Fibroblast of gingiva (primary cell): Measurements from ENCODE around the gene ZFAND3.
"Not testable (repeated sequence)": the region's sequence is repeated elsewhere in the genome, so short reads cannot be mapped to it uniquely, and the experiment has no call there.

ENCODE experiments used
- DNase-seq: peaks from one replicate; pipeline ENCODE4 v3.0.0-alpha.2; 2011; ENCODE audit warnings: low read depth

Gene ZFAND3

DNA sequence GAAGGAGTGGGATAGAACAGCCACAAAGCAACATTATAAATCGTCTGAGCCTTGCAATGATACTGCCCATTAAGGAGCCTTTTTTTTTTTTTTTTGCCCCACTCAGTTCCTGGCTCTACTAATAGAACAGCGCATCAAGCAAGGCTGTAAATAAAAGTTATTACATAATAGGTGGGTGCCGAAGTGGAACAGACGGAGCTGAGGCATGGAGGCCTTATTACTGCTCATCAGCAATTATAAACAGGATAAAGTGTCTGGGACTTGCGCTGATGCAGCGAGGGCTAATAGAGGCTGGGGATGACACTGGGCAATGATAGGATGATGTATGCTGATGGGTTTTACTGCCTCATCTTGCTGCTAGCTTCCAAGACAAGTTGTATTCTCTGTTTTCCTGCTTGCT is 272.1 kb downstream of the ZFAND3 start:
- no peak for DNase-seq

DNA sequence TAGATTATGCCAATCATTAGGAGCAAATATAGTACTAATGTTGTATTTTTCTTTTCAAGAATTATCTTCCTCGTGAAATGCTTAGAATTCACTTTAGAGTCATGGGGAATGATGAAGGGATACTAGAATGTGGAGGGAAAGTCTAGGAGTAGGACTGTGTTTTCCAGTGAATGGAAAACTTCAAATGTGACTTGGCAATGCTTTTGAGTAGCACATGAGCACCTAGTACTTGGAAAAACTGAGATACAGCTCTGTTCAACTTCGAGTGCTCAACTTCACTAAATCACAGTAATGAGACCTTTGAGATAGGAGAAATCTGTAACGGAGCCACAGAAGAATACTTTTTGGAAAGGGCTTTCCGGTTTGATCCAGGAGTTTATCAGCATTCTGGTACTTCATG is 272.9 kb downstream of the ZFAND3 start:
- no peak for DNase-seq

DNA sequence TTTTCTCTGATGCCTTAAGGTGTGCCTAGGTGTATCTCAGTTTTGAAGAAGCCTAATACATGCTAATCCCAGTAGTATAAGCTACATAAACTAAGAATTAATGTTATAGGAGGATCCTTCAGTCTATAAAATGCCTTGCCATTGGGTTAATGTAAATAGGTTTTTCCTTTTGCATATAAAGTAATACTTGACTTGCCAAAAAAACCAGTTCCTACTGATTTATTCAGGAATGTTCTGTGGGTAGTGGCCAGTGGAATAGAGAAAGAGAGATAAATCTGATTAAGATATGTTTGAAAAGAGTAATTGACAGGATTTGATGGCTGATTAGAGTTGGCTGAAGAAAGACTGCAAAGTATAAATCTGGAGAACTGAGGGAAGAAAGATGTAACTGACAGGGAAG is 273.4 kb downstream of the ZFAND3 start:
- no peak for DNase-seq

DNA sequence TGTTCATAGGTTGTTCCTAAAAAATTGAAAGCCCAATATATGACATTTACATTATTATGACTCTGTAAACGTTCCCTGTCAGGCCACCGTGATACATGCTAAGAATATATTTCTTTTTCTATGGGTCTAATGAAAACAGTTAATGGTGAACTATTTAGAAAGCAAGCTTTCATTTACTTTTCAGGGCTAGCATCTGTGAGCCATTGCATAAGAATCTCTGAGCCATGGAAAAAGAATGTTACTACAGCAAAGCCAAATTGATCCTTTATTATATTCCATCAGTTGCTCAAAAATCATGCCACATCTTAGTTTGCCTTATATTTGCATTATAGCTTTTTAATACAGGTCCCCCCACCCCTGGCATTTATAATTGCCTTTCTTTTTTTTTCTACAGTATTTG is 275.5 kb downstream of the ZFAND3 start:
- peak; percentile 46 for DNase-seq

DNA sequence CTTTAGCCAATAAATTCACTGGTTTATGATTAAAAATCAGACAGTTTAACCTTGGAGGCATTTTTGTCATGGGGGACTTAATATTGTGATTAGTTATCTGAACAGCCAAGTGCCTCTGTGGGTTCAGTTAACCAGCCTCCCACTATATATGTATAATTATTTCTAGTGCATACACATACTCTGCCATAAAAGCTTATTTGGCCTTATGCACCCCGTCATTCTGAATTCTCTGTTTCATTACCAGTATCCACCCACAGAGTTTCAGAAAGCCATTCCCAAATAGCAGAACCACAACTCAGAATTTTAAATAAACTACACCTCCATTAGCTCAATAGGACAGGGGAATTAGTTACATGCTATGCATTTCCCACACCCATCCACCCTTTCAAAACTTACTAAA is 279.7 kb downstream of the ZFAND3 start:
- no peak for DNase-seq

DNA sequence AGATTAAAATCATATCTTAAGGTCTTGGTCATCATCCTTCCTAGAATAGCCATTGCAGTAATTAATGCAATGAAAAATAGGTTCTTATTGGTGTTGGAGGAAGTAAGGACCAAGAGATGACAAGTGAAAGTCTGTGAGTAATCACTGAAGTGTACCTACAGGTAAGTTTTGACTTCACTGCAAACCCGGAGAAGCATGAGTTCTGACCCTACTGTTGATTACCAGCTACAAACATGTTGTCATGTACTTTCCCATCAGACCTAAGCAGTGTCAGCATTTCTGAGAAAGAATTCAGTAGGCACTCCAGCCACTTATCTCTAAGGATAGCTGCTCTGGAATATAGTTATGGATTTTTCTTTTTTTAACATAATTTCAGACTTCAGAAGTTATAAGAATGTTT is 280.9 kb downstream of the ZFAND3 start:
- DNase-seq = no peak

DNA sequence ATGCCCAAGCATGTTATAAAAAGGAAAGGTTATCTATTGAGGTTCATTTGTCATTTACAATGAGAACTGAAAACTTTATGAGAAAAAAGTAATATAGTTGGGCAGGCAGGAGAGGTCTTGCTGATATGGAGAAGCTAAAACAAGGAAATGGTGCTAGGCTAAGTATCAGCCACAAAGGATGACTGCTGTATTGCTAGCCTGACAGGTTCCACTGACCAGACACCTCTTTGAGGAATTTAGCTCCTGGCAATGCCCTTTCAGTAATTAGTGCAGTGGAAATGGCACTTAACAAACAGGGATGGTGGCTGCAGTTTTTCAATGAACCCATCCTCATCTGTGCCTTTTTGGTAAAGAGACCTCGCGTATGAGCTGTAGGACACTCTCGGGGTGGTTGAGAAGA is 284.4 kb downstream of the ZFAND3 start:
- no peak for DNase-seq

DNA sequence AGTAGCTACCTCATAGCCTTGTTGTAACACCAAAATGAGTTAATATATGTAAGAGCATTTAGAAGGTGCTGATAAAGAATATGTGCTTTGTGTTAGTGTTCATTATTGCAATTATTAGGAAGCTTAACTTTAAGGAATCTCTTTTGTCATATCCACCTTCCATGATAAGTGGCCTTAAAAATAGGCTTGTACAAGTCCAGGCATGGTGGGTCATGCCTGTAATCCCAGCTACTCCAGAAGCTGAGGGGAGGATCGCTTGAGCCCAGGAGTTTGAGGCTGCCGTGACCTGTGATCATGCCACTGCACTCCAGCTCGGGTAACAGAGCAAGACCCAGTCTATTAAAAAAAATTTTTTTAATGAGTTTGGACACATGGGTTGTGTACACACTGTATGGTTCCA is 285.5 kb downstream of the ZFAND3 start:
- DNase-seq = no peak

DNA sequence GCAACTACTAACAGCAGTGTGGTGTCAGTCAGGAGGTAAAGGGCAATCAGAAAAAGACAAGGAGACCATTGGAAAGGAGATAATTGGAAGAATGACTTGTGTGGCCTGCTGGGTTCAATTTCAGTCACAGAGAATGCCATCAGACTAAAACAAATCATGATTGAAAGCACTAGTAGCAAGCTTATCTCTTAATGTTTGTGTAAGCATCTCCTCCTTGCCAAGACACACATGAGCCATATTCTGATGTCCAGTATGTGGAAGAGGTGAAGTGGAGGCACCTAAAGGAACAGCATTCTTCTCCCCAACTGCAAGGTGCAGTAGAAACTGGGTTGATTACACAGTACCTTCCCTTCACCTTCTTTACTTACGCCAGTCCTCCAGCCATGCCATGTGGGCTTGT is 287.5 kb downstream of the ZFAND3 start:
- no peak for DNase-seq

DNA sequence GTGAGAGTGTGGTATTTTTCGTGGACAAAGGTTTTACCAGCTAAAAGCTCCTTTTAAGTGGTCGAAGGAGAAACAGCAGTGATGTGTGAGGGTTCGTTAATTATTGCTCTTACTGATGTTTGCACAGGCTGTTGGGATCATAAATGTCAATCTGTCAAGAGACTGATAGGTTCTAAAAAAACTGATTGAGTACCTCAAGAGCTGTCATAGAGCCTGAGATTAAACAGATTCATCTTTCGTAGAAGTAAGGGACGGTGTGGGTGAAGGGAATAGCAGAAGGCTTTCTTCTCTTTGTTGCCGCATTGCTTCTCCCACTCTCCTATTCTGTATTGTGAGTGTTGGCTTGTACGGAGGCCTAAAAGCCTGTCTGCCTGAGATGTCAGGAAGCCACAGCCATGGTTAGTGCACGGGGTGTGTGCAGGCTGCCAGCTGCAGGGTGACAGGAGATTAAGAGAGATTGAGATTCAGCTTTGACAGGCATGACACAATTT is 291.0 kb downstream of the ZFAND3 start:
- DNase-seq = no peak

DNA sequence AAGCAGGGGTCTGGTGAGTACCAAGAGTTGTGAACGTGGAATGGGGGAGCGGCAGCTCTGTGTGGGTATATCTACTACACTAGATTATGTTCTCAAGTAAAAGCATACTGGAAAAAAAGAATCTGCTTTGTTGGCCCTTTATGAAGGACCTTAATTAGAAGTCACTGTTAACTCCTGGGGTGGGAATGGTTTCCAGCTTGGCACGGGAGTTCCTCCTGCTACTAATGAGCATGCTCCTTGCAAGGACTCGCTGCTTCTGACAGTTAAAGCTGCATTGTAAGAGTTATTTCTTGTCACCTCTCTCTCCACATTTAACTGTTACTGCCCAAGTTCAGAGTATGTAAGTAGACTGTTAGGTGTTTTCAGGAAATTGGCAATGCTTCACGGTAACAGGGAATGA is 292.7 kb downstream of the ZFAND3 start:
- no peak for DNase-seq

DNA sequence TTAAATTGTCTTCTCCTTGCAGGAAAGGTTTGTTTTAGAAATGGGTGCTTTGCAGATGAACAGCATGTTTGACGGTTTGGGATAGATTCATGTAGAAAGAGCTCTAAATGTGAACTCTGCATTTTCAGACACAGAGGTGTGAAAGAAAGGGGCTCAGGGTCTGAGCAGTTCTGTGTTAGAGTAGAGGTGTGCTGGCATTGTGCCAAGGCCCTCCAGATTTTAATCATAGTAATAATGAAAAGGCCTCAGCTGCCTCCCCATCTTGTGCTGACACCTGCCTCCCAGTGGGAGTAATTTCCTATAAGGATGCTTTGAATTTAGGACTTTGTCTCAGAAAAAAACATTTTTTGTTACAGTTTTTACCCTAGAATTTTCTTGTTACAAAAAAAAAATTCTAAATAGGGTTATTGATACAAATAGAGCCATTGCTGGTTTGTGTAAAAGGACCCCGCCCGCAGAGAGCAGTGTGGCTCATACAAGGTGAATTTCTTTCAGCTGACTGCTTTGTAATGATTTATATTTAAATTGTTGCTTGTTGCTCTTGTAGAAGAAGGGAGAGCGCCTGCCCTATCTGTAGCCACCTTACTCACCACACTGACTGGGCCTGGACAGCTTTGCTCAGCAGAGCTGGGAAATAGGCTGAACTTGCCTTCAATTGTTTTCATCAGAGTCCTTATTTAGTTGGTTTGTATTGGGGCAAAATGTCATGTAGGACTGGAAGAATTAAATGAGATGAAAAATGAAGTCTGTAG is 294.5 kb downstream of the ZFAND3 start:
- DNase-seq = no peak

DNA sequence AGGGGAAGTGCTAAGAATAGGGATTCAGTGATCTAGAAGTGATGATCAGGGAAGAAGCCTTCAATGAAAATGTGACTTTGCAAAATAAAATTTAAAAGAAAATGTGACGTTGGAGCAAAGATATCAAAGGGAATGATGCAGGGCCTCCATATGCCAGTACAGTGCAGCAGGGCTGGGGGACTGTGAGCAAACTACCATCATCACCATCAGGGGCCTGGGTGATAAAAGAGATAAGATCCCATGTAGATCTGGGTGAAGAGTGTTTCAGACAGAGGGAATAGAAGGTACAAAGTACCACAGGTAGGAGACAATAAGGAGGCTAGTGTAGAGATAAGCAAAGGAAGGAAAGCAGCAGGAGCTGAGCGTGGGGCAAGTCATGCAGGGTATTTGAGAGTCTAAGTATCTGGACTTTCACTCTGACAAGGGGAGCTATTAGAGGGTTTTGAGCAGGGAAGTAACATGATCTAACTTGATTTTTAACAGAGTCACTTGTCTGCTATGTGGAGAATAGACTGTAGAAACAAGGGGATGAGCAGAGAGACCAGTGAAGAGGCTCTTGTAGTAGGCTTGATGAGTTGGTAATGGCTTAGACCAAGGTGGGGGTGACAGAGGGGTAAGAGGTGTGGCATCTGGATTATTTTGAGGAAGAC is 295.6 kb downstream of the ZFAND3 start:
- DNase-seq = no peak

DNA sequence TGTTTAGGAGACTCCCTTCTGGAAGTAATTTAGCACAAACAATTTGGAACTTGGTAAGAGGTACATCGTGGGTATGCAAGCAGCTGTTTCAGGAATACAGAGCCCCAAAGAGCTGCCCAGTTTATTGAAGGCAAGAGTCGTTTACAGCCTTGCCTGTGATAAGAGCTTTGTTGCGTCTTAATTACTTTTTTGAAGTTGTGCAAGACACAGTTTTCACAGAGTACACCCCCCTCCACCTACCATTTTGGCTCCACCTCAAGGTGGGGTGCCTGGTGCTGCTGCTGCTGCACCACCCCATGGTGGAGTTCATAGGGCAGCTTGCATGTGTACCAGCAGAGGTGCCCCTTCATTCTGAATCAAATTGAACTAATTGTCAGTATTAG is 296.1 kb downstream of the ZFAND3 start:
- DNase-seq = no peak

DNA sequence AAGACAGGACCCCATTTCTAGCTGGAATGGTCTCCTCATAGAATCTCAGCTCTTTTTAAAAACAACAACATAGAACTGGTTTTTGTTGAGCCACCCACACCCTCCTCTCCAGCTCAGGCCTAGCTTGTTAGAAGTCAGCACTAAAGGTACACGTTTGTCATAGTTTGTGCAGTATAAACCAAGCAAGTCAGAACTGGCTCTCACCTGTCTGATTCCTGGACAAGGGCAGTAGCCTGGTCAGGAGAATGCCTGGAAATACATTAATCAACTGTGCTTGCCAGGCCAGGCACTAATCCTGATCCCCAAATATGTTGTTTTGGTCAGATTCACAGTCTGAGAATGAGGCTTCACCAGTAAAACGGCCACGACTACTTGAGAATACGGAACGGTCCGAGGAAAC is 296.7 kb downstream of the ZFAND3 start:
- DNase-seq = no peak

DNA sequence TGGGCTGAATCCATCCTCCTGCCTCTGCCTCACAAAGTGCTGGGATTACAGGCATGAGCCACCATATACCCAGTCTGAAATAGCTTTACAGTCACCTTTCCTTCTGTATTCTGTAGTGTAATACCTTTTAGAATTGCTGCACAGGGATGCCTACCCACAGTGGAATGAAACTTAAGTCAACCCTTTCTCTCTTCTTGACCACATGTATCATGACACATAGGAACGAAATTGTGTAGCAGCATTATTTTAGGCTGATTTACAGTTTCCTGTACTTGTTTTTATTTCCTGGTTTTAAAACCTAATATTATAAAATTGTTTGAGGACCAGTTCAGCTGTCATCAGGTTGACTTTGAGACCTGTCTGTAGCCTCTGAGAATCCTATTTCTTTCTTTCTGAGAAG is 297.8 kb downstream of the ZFAND3 start:
- no peak for DNase-seq

DNA sequence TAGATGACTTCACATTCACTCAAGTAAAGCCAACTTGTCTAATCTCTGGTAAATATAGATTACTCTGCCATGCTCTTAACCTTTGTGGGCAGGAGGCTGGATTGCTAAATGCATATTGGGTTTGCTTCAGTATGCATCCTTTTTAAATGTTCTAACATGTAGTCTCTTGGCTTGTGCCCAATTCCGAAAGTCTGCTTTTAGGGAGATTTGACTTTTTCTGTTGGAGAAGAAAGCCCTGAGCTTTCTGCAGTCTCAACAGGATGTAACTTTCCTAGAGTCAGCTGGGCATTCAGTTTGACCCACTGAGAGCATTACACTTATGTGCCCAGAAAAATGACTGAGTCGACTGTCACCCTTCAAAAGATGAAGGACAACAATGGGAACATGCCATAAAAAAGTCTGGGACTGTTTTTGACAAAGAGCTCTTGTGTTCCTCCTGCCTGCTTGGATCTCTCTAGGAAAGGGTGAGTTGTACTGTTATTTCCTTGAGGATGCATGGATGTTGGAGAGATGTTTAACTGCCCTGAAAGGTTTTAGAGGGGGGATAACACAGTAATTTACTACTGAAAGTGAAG is 299.4 kb downstream of the ZFAND3 start:
- no peak for DNase-seq

DNA sequence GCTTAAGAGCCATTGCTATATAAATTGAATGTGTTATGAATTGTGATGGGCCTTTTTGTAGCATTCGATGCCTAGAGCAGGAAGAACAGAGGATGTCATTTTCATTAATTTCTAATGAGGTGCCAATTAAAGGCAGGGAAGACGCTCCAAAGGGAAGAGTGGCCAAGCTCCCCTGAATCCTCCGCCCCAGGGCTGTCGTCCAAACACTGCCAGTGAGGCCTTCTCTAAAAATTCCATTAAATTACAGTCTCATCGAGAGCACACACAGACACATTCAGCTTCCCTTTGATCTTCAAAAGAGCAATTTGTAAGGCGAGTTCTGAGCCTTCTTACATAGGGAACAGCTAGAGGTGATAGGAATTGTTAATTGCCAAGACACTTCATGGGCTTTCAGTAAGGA is 300.0 kb downstream of the ZFAND3 start:
- no peak for DNase-seq

DNA sequence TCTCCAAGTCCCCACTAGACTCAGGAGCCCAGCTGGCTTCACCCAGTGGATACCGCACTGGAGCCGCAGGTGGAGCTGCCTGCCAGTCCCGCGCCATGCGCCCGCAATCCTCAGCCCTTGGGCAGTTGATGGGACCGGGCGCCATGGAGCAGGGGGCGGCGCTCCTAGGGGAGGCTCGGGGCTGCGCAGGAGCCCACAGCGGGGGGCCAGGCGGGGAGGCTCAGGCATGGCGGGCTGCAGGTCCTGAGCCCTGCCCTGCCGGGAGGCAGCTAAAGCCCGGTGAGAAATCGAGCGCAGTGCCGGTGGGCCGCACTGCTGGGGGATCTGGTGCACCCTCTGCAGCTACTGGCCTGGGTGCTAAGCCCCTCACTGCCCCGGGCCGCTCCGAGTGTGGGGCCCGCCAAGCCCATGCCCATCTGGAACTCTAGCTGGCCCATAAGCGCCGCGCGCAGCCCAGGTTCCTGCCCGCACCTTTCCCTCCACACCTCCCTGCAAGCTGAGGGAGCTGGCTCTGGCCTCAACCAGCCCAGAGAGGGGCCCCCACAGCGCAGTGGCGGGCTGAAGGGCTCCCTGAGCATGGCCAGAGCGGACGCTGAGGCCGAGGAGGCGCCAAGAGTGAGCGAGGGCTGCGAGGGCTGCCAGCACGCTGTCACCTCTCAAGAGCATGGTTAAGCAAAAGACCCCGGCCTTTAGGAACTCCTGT is 304.8 kb downstream of the ZFAND3 start:
- not testable (repeated sequence) for DNase-seq

DNA sequence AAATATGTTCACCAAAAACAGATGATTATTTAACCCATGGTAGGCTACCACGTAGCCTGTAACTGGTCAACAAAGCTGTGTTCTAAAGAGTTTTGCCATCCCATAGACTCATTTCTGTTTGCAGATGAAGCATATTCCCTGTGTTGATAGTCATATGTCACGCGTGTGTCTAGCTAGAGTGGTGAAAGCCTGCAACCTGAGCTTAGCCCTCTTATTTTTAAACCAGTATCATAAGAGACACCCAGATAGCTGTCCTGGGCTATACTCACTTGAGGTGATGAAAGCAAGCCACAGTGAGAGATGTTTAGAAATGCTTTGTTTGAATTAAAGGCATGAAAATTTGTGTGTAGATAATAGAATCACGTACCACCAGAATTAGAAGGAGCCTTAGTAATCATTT is 307.8 kb downstream of the ZFAND3 start:
- no peak for DNase-seq

DNA sequence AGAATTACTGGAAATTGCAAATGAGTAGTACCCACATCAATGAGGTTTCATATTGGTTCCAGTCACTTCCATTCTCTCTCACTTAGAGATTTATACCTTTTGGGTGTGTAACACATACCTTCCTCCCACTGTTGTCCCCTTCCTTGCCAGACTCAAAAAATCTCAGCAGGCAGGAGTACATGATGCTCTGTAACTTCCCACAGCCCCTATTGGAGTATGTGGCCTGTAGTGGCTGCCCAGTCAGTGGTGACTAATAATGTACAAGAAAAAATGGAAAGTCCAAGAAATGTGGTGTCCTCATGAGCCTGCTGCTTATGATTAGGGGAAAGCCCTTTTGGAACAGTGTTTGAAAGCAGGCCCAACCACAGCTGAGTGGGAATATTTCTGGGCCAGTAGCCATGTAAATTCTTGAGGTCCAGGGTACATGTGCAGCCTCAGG is 312.0 kb downstream of the ZFAND3 start:
- DNase-seq = peak; percentile 95

DNA sequence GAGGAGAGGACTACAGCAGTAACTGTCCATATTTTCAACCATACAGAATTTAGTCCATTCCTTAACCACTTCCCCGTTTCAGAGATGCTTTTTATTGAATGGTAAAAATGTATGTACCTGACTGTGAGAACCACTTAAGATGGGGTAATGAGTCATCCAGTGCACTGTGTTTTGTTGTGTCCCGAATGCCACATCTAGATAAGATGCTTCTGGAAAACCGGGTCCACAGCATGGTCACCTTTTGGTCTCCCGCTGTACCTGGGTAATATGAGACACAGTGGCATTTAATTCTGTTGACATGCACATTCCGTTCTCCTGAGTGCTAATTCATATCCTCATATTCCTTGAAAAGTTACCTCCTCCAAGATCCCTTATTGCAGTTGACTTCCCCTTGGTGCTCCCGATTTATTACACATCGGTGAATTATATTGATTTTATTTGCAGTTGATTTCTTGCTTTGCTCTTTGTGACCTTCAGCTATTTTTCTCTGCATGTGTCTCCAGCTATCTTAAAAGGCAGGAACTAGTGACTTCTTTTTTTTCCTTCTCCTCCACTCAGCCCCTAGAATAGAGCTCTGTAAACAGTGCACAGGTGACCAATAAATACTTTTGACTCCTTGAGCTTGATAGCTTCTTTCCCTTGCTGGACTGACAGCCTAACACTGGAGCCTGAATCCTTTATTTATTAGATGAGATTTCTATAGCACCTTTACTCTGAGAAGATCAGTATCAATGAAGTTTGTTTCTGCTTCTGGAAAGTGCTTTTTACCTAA is 314.6 kb downstream of the ZFAND3 start:
- DNase-seq = no peak
